Measurements from ENCODE around the gene CHMP6. TPM values are rescaled to one million over a fixed set of nuclear protein-coding genes. Genes with fewer than 3 reads are reported as not detected.
A peak's percentile ranks its signal among the peaks of the same experiment; 100 is the strongest.

CHMP6 gene
- total RNA-seq, 4 donors from 2014 or later, result 19.8 to 36.7 (median 26.1) TPM

DNA sequence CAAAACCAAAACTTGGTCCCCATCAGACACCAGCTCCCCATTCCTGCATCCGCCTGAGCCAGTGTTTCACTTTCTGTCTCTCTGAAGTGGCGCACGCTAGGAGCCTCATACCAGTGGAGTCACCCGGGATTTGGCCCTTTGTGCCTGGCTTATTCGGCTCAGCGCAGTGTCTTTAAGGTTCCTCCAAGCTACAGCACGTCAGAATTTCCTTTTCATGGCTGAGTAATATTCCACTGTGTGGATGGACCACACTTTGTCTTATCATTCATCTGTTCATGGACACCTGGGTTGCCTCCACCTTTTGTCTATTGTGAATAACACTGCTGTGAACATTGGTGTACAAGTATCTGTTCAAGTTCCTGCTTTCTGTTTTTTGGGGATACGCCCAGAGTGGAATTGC, 45.2 kb upstream of the CHMP6 start:
- DNase-seq (ENCODE audit: low spot score in 2 of 2), result no peak
- TF ChIP-seq, protein P1, sequence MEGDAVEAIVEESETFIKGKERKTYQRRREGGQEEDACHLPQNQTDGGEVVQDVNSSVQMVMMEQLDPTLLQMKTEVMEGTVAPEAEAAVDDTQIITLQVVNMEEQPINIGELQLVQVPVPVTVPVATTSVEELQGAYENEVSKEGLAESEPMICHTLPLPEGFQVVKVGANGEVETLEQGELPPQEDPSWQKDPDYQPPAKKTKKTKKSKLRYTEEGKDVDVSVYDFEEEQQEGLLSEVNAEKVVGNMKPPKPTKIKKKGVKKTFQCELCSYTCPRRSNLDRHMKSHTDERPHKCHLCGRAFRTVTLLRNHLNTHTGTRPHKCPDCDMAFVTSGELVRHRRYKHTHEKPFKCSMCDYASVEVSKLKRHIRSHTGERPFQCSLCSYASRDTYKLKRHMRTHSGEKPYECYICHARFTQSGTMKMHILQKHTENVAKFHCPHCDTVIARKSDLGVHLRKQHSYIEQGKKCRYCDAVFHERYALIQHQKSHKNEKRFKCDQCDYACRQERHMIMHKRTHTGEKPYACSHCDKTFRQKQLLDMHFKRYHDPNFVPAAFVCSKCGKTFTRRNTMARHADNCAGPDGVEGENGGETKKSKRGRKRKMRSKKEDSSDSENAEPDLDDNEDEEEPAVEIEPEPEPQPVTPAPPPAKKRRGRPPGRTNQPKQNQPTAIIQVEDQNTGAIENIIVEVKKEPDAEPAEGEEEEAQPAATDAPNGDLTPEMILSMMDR (IDR thresholded peaks at IDR 0.05), result no peak
- TF ChIP-seq POLR2A (IDR thresholded peaks at IDR 0.05), result no peak
- intact Hi-C loops (cut with DNase I; ENCODE audit: low total_unique reads), result no loop called here
- H3K4me3 ChIP-seq (ENCODE audit: low read depth, poor library complexity, severe bottlenecking), result no peak overlapping the region
- 97 to 98% methylated on average over 8 of the region's 8 CpGs for WGBS, 2 donors

DNA sequence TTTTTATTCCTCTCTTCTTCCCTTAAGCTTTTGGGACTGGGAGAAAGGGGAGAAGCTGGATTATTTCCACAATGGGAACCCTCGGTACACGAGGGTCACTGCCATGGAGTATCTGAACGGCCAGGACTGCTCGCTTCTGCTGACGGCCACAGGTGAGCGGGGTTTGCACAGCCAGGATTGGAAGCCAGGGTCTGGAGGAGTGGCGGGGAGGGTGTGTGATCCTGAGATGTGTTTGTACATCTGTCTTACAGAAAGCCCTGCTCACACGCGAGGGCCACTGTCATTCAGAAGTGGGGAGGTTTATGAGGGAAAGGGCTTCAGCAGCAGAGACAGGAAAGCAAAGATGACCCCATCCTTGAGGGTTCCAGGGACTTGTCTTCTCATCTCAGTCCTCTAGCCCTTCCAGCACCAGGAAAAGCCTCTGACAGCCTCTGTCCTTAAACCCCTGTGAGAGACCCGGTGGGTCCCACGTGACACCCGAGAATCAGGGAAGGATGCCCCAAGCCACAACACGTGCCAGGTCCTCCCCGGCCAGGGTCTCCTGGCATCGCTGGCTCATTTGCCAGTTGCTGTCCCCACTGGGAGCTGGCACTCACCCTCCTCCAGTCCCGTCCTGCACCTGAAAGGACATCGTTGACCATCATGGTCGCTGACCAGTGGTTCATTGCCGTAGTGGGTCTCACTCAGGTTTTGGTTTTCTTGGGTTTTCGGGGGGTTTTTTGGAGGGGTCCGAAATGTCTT, 44.3 kb upstream of the CHMP6 start:
- WGBS, 2 donors, result 91 to 99% methylated on average over 21 of the region's 21 CpGs
- intact Hi-C loops (cut with DNase I; ENCODE audit: low total_unique reads), result no loop called here
- DNase-seq (ENCODE audit: low spot score in 2 of 2), result no peak
- no peak overlapping the region for H3K4me3 ChIP-seq (ENCODE audit: low read depth, poor library complexity, severe bottlenecking)
- TF ChIP-seq, protein P1 (IDR thresholded peaks at IDR 0.05), result no peak
- no peak for TF ChIP-seq POLR2A (IDR thresholded peaks at IDR 0.05)

DNA sequence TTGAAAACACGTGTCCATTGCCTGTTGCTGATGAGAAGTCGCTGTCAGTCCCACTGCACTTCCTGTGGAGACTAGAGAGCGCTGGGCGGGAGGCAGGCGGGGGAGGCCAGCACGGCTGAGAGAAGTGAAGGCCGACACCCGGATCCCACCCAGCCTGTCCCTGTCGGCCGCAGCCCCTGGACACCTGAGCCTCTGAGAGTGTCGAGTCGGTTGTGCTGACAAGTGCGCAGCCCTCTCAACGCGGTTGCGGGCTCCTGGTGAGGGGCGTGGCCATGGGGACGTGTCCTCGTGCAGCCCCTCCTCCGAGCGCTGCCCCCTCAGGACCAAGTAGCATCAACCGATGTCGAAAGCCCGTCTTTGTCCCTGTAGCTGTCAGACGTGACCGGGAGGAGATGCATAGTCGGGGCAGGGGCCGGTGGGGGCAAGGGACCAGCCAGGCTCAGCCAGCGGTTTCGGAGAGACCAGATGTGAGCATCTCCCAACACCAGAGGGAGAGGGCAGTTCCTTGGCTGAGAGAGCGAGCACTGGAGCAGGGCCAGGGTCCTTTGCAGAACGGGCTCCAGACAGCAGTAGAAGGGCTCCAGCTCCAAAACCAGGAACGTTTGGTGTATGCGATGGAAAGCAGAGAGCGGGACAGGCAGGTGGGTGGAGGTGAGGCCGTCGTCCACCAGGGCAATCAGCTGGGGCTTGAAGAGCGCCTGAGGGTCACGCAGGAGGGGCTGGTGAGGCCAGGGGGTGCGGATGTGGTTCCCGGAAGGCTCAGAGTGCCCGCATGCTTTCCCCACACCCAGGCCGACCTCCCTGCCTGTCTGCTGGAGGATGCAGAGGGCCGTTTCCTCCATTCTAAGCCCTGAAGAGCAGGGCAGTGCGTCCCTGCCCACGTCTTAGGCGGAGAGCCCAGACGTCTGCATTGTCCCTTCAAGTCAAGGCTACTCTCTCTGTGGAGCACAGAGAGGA, 43.3 kb upstream of the CHMP6 start:
- DNase-seq (ENCODE audit: low spot score in 2 of 2), result no peak
- TF ChIP-seq POLR2A (IDR thresholded peaks at IDR 0.05), result no peak
- TF ChIP-seq, protein P1 (IDR thresholded peaks at IDR 0.05), result no peak
- WGBS, 2 donors, result 90 to 91% methylated on average over 45 to 47 of the region's 48 CpGs
- intact Hi-C loops (cut with DNase I; ENCODE audit: low total_unique reads), result no loop called here
- H3K4me3 ChIP-seq (ENCODE audit: low read depth, poor library complexity, severe bottlenecking), result no peak overlapping the region

DNA sequence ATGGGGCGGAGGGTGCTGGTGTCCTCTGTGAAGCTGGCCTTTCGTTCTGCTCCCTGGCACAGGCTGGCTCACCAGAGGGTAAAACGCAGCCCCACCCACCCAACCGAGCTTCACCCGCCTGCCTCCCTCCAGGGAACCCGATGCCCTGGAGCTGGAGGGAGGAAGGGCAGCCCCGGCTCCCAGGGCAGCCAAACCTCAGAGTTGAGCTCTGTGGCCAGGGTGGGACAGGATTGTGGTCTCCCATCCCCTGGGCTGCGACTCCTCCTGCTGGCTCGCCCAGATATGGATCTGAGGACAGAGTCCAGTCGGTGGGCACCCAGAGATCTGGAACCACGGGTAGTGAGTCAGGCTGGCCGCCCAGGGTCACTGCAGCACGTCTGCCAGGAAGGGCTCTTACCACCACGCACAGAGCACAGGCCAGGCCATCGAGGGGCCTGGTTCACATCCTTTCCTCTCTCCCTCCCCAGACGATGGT, 42.6 kb upstream of the CHMP6 start:
- TF ChIP-seq, protein P1 (IDR thresholded peaks at IDR 0.05), result no peak
- TF ChIP-seq POLR2A (IDR thresholded peaks at IDR 0.05), result no peak
- no peak overlapping the region for H3K4me3 ChIP-seq (ENCODE audit: low read depth, poor library complexity, severe bottlenecking)
- DNase-seq (ENCODE audit: low spot score in 2 of 2), result no peak
- 67 to 88% methylated on average over 12 to 13 of the region's 16 CpGs for WGBS, 2 donors
- intact Hi-C loops (cut with DNase I; ENCODE audit: low total_unique reads), result no loop called here

DNA sequence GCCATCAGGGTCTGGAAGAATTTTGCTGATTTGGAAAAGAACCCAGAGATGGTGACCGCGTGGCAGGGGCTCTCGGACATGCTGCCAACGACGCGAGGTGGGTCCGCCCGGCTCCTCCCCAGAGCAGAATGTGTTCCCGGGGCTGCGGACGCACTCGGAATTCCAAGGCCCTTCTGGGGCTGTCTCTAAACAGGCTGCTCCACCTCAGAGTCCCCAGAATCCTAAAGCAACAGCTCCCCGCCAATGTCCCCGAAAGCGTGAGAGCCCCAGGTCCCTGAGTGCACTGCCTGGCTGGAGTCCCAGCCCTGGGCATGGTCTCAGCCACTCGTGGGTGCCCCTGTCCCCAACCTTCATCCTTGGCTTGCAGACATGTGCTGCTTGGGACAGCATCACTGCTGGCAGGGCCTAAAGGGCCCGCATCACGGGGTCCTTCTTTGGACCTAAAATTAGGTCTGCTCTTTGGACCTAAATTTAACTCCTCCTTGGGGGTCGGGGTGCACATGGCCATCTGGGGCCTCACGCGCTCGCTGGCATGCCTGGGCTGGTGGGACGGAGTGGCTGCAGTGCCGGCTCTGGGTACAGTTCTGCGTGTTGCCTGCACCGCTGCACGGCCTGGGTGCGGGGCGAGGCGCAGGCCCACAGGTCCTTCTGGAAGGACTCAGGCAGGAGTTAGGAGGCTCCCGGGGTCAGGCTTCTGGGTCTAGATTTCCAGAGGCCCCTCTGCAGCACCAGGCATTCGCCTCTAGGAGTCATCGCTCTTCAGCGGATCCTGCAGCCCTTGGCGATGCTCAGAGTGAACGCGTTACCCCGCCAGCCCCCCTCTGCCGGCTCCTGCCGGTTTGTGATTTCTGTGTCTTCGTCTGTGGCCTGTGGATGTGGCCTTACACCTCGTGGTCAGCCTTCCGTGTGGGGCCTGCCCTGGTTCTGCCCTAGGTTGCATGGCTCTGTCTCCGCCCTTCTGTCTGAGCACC, 41.9 kb upstream of the CHMP6 start:
- no peak overlapping the region for H3K4me3 ChIP-seq (ENCODE audit: low read depth, poor library complexity, severe bottlenecking)
- DNase-seq (ENCODE audit: low spot score in 2 of 2), result peak in 1 of 2 donors; percentile 80
- 87 to 93% methylated on average over 39 to 44 of the region's 44 CpGs for WGBS, 2 donors
- intact Hi-C loops (cut with DNase I; ENCODE audit: low total_unique reads), result no loop called here
- TF ChIP-seq POLR2A (IDR thresholded peaks at IDR 0.05), result no peak
- TF ChIP-seq, protein P1 (IDR thresholded peaks at IDR 0.05), result no peak

All from lower leg skin (tissue), 4 donors.